ENCODE measurements around the gene PLEKHA4. TPM values are rescaled to one million over a fixed set of nuclear protein-coding genes. Genes with fewer than 3 reads are reported as not detected.
"Not testable (repeated sequence)": the region's sequence is repeated elsewhere in the genome, so short reads cannot be mapped to it uniquely, and the experiment has no call there.

The PLEKHA4 gene
- total RNA-seq, 4 donors from 2014 or later: 2.6 to 34.4 (median 10.3) TPM

- DNase-seq: no peak
- intact Hi-C loops (cut with DNase I; ENCODE audit: low total_unique reads): loop anchor here (10.0 kb wide), 1 partner anchor 58 kb away; the partner anchor contains the start of gene FTL
- H3K4me1 ChIP-seq: peaks cover 0 to 23% (median 8%) of the 10 kb centered on the region in 4 donors
- no peaks in the 10 kb centered on the region for H3K9me3 ChIP-seq
- no peak overlapping the region for H3K27ac ChIP-seq
- no peaks in the 10 kb centered on the region for H3K27me3 ChIP-seq
- H3K4me3 ChIP-seq: no peak overlapping the region
- TF ChIP-seq POLR2AphosphoS5 (IDR thresholded peaks at IDR 0.05): no peak
- TF ChIP-seq, protein P1, sequence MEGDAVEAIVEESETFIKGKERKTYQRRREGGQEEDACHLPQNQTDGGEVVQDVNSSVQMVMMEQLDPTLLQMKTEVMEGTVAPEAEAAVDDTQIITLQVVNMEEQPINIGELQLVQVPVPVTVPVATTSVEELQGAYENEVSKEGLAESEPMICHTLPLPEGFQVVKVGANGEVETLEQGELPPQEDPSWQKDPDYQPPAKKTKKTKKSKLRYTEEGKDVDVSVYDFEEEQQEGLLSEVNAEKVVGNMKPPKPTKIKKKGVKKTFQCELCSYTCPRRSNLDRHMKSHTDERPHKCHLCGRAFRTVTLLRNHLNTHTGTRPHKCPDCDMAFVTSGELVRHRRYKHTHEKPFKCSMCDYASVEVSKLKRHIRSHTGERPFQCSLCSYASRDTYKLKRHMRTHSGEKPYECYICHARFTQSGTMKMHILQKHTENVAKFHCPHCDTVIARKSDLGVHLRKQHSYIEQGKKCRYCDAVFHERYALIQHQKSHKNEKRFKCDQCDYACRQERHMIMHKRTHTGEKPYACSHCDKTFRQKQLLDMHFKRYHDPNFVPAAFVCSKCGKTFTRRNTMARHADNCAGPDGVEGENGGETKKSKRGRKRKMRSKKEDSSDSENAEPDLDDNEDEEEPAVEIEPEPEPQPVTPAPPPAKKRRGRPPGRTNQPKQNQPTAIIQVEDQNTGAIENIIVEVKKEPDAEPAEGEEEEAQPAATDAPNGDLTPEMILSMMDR (IDR thresholded peaks at IDR 0.05): no peak
- no peak for TF ChIP-seq EP300 (IDR thresholded peaks at IDR 0.05; ENCODE audit: low read depth)
- no peak for TF ChIP-seq POLR2A (IDR thresholded peaks at IDR 0.05)
- WGBS, 2 donors (ENCODE audit: low coverage in 1 of 2): 93 to 100% methylated on average over 3 to 10 of the region's 10 CpGs
- peaks cover 0 to 45% (median 9%) of the 10 kb centered on the region in 4 donors for H3K36me3 ChIP-seq
- in situ Hi-C loops (cut with MboI; ENCODE audit: low pct_ligation_motif_present in 1 of 4, low pct_unique_long_range_greater_than_20kb in 1 of 4, low sequenced_read_pairs in 3 of 4): no loop called here
Measured at GRCh38 chr19:48906324-48906723, 37.9 kb upstream of the PLEKHA4 start.

DNA sequence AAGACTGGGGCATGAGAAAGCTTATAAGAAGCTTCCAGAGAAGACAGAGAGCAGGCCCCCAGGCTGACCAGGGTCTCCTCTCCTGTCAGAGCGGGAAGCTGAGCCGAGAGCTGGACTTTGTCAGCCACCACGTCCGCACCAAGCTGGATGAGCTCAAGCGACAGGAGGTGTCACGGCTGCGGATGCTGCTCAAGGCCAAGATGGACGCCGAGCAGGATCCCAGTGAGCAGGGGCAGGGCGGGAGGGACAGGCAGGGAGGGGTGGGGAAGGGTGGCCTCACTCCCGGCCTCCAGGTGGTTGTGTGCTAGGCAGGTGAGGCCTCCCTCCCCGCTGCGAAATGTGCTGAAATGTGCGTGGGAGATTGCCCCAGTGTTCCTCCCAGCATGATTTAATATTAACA is 37.2 kb upstream of the PLEKHA4 start:
- TF ChIP-seq POLR2A (IDR thresholded peaks at IDR 0.05): no peak
- TF ChIP-seq, protein P1 (IDR thresholded peaks at IDR 0.05): no peak
- no peak for TF ChIP-seq POLR2AphosphoS5 (IDR thresholded peaks at IDR 0.05)
- no peak for TF ChIP-seq EP300 (IDR thresholded peaks at IDR 0.05; ENCODE audit: low read depth)
- peaks cover 0 to 39% (median 5%) of the 10 kb centered on the region in 4 donors for H3K36me3 ChIP-seq
- no peak overlapping the region for H3K4me3 ChIP-seq
- 92 to 100% methylated on average over 1 to 10 of the region's 14 CpGs for WGBS, 2 donors (ENCODE audit: low coverage in 1 of 2)
- no peak overlapping the region for H3K27ac ChIP-seq
- peaks cover 5 to 29% (median 13%) of the 10 kb centered on the region in 4 donors for H3K4me1 ChIP-seq
- no peaks in the 10 kb centered on the region for H3K27me3 ChIP-seq
- no peak for DNase-seq
- no peaks in the 10 kb centered on the region for H3K9me3 ChIP-seq
- in situ Hi-C loops (cut with MboI; ENCODE audit: low pct_ligation_motif_present in 1 of 4, low pct_unique_long_range_greater_than_20kb in 1 of 4, low sequenced_read_pairs in 3 of 4): no loop called here
- intact Hi-C loops (cut with DNase I; ENCODE audit: low total_unique reads): loop anchor here (10.0 kb wide), 1 partner anchor 59 kb away; the partner anchor contains the start of gene FTL

DNA sequence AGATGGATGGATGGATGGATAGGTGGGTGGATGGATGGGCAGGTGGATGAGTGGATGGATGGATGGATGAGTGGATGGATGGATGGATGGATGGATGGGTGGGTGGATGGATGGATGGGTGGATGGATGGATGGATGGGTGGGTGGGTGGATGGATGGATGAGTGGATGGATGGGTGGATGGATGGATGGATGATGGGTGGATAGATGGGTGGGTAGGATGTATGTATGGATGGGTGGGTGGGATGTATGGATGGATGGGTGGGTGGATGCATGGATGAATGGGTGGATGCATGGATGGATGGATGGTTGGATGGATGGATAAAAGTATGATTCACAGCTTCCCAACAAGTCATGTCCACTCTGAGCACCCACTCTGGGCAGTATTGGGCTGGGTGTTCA is 35.4 kb upstream of the PLEKHA4 start:
- in situ Hi-C loops (cut with MboI; ENCODE audit: low pct_ligation_motif_present in 1 of 4, low pct_unique_long_range_greater_than_20kb in 1 of 4, low sequenced_read_pairs in 3 of 4); H3K27ac ChIP-seq; H3K27me3 ChIP-seq; H3K9me3 ChIP-seq; H3K4me3 ChIP-seq; DNase-seq: not testable (repeated sequence)
- Histone ChIP-seq H3K4me1 (peaks cover 10 to 37% (median 21%) of the 10 kb centered on the region in 4 donors), H3K36me3 (peaks cover 0 to 21% (median 0%) of the 10 kb centered on the region in 4 donors)
- intact Hi-C loops (cut with DNase I; ENCODE audit: low total_unique reads): loop anchor here (10.0 kb wide), 1 partner anchor 61 kb away; the partner anchor contains the start of gene FTL

DNA sequence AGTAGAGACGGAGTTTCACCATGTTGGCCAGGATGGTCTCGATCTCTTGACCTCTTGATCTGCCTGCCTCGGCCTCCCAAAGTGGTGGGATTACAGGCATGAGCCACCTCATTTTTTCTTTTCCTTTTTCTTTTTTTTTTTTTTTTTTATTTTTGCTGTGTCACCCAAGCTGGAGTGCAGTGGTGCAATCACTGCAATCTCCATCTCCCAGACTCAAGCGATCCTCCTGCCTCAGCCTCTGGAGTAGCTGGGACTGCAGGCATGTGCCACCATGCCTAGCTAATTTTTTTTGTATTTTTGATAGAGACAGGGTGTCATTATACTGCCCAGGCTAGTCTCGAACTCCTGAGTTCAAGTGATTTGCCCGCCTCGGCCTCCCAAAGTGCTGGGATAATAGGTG is 33.9 kb upstream of the PLEKHA4 start:
- H3K4me3 ChIP-seq; in situ Hi-C loops (cut with MboI; ENCODE audit: low pct_ligation_motif_present in 1 of 4, low pct_unique_long_range_greater_than_20kb in 1 of 4, low sequenced_read_pairs in 3 of 4); H3K9me3 ChIP-seq; DNase-seq; H3K27ac ChIP-seq; H3K27me3 ChIP-seq: not testable (repeated sequence)
- Histone ChIP-seq H3K36me3 (peaks cover 0 to 14% (median 0%) of the 10 kb centered on the region in 4 donors), H3K4me1 (peaks cover 10 to 32% (median 21%) of the 10 kb centered on the region in 4 donors)
- intact Hi-C loops (cut with DNase I; ENCODE audit: low total_unique reads): loop anchor here (10.0 kb wide), 1 partner anchor 63 kb away; the partner anchor contains the start of gene FTL
- WGBS, 2 donors (ENCODE audit: low coverage in 1 of 2): 97% methylated on average over 7 of the region's 7 CpGs; no CpG with 5 or more reads in 1 of the 2 donors

DNA sequence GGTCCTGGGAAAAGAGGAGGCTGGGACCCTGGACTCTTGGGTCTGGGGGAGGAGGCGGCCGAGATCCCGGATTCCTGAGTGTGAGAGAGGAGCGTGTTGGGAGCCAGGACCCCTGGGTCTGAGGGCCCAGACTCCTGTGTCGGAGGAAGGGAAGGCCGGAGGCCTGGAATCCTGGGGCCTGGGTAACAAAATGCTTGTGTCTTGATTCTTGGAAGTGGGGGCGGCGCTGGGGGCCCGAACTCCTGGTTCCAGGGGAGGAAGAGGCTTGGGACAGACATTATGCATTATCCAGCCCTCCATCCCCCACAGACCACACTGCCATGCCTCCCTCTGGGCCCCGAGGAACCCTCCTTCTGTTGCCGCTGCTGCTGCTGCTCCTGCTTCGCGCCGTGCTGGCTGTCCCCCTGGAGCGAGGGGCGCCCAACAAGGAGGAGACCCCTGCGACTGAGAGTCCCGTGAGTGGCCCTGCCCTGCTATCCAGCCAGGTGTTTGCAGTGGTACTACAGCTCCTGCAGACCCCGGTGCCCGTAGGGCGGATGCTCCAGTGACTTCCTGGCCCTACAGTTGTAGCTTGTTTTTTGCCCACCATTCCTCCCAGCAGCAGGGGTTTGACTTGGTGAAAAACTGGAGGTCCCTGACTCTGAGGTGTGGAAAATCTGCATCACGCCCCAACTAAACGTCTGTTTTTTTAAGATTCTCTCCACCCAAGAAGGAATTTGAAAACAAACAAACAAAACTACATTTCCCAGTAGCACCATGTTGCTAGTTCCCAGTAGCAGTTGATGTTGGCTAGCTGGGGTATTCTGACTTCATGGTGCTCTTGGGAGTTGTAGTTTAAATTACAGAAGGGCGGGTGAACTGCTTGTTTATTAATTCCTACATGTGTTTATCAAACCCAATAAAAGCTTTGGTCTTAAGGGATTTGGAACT is 32.3 kb upstream of the PLEKHA4 start:
- DNase-seq: no peak

More for the DNA sequence above, 32.3 kb upstream of the PLEKHA4 start:
- Histone ChIP-seq H3K36me3 (peaks cover 0 to 5% (median 0%) of the 10 kb centered on the region in 4 donors), H3K27me3 (no peaks in the 10 kb centered on the region), H3K4me3 (peak overlapping the region; percentile 64 to 99 (median 84)), H3K27ac (peak overlapping the region; percentile 87 to 98 (median 93)), H3K4me1 (peaks cover 14 to 34% (median 21%) of the 10 kb centered on the region in 4 donors), H3K9me3 (no peaks in the 10 kb centered on the region)
- in situ Hi-C loops (cut with MboI; ENCODE audit: low pct_ligation_motif_present in 1 of 4, low pct_unique_long_range_greater_than_20kb in 1 of 4, low sequenced_read_pairs in 3 of 4): no loop called here
- 7% methylated on average over 24 of the region's 24 CpGs; no CpG with 5 or more reads in 1 of the 2 donors for WGBS, 2 donors (ENCODE audit: low coverage in 1 of 2)
- TF ChIP-seq POLR2A (IDR thresholded peaks at IDR 0.05) (no peak), POLR2AphosphoS5 (IDR thresholded peaks at IDR 0.05) (no peak), EP300 (IDR thresholded peaks at IDR 0.05; ENCODE audit: low read depth) (no peak)
- TF ChIP-seq, protein P1 (IDR thresholded peaks at IDR 0.05): no peak
- intact Hi-C loops (cut with DNase I; ENCODE audit: low total_unique reads): loop anchor here (10.0 kb wide), 1 partner anchor 64 kb away; the partner anchor contains the start of gene FTL

All from transverse colon (tissue), 4 donors.